SK-N-SH (cell line): ENCODE results near the gene TIMELESS. TPM values are rescaled to one million over a fixed set of nuclear protein-coding genes. Genes with fewer than 3 reads are reported as not detected.

ENCODE experiments used
- CTCF ChIA-PET: fragments of 300-600, 350-600 bp; formaldehyde crosslinking; extraction: SDS; loops from one replicate; lab custom pipeline; 2021; lab: Yijun Ruan, JAX
- POLR2A ChIA-PET: fragments of 350-600 bp; sonication (Branson Sonifier 250); formaldehyde crosslinking; extraction: SDS; loops from one replicate; lab custom pipeline; 2020; ENCODE audit warnings: antibody characterized with exemption, inconsistent platforms; lab: Yijun Ruan, JAX
- DNase-seq: peaks from one replicate; pipeline ENCODE4 v3.0.0; 2012
- H2AFZ ChIP-seq: fragments of 200-600 bp; sonication (generic); 2 replicates; pipeline ENCODE4 v1.8.1; 2016; ENCODE audit warnings: antibody characterized with exemption, mild to moderate bottlenecking, low read depth
- H3F3A ChIP-seq: fragments of 200-600 bp; sonication (generic); replicated peaks from 2 replicates; pipeline ENCODE3; 2016; ENCODE audit warnings: antibody characterized with exemption, mild to moderate bottlenecking; ENCODE audit not compliant: insufficient read depth
- H3K27ac ChIP-seq, 2 experiments: fragments of 200-500 bp in 1 of 2; fragments of 200-600 bp in 1 of 2; sonication (Bioruptor generic) in 1 of 2; sonication (generic), shearing (Covaris generic) in 1 of 2; 2 replicates each; pipeline versions ENCODE4 v1.5.1 to v1.6.1; 2014 to 2016; ENCODE audit warnings: low read depth in 2 of 2, inconsistent platforms in 1 of 2, low read length in 1 of 2, mild to moderate bottlenecking in 1 of 2, mixed read lengths in 1 of 2
- H3K27me3 ChIP-seq: fragments of 200-600 bp; sonication (generic), shearing (Covaris generic); 2 replicates; pipeline ENCODE4 v1.6.1; 2016; ENCODE audit warnings: mixed run types; ENCODE audit not compliant: insufficient read depth
- H3K36me3 ChIP-seq, 2 experiments: fragments of 200-500 bp in 1 of 2; fragments of 200-600 bp in 1 of 2; sonication (Bioruptor generic) in 1 of 2; sonication (generic) in 1 of 2; replicated peaks in 1 of 2; 2 replicates each; pipeline versions ENCODE3 to v1.5.1; 2014 to 2016; ENCODE audit warnings: low read length in 1 of 2, mild to moderate bottlenecking in 1 of 2; ENCODE audit not compliant: insufficient read depth in 2 of 2, control insufficient read depth in 1 of 2
- H3K4me1 ChIP-seq, 2 experiments: fragments of 200-500 bp in 1 of 2; fragments of 200-600 bp in 1 of 2; sonication (Bioruptor generic) in 1 of 2; sonication (generic), shearing (Covaris generic) in 1 of 2; 2 replicates each; pipeline versions ENCODE4 v1.5.1 to v1.6.1; 2014 to 2016; ENCODE audit warnings: low read depth in 1 of 2, low read length in 1 of 2, mixed run types in 1 of 2; ENCODE audit not compliant: insufficient read depth in 2 of 2, control insufficient read depth in 1 of 2
- H3K4me2 ChIP-seq: fragments of 200-600 bp; sonication (generic), shearing (Covaris generic); 2 replicates; pipeline ENCODE4 v1.6.1; 2017; ENCODE audit warnings: mixed run types
- H3K4me3 ChIP-seq, 2 experiments: fragments of 200-500 bp in 1 of 2; fragments of 200-600 bp in 1 of 2; sonication (Bioruptor generic) in 1 of 2; sonication (generic), shearing (Covaris generic) in 1 of 2; 2 replicates each; pipeline versions ENCODE4 v1.5.1 to v1.8.1; 2014 to 2016; ENCODE audit warnings: low read depth in 2 of 2, inconsistent platforms in 1 of 2, low read length in 1 of 2, mild to moderate bottlenecking in 1 of 2, mixed read lengths in 1 of 2, moderate library complexity in 1 of 2
- H3K79me2 ChIP-seq: fragments of 200-600 bp; sonication (generic); 2 replicates; pipeline ENCODE4 v1.8.1; 2017; ENCODE audit warnings: mild to moderate bottlenecking; ENCODE audit not compliant: insufficient read depth
- H3K9ac ChIP-seq: fragments of 200-600 bp; sonication (generic); 2 replicates; pipeline ENCODE4 v1.6.1; 2017; ENCODE audit warnings: mixed run types
- H3K9me2 ChIP-seq: fragments of 200-600 bp; sonication (generic); 2 replicates; pipeline ENCODE4 v1.6.1; 2017; ENCODE audit warnings: mixed run types
- H3K9me3 ChIP-seq: fragments of 200-600 bp; sonication (generic); 2 replicates; pipeline ENCODE4 v1.6.1; 2017; ENCODE audit warnings: mixed run types, mild to moderate bottlenecking, moderate library complexity
- H4K20me1 ChIP-seq: fragments of 200-600 bp; sonication (generic); 2 replicates; pipeline ENCODE4 v1.6.1; 2017; ENCODE audit warnings: mild to moderate bottlenecking, mixed run types; ENCODE audit not compliant: insufficient read depth
- FOXJ3 ChIP-seq: sonication (generic); formaldehyde crosslinking; IDR thresholded peaks from 2 replicates; pipeline ENCODE4 v1.5.1; 2020; ENCODE audit warnings: mild to moderate bottlenecking, missing genetic modification reagents
- GATA2 ChIP-seq: sonication (generic); formaldehyde crosslinking; IDR thresholded peaks from 2 replicates; pipeline ENCODE4 v1.5.0; 2020; ENCODE audit warnings: mild to moderate bottlenecking, missing genetic modification reagents
- NFIC ChIP-seq: IDR thresholded peaks from 2 replicates; pipeline ENCODE4 v1.4.0; 2012; ENCODE audit warnings: borderline replicate concordance
- RCOR1 ChIP-seq: fragments of 150-350 bp; IDR thresholded peaks from 2 replicates; pipeline ENCODE4 v1.6.1; 2017; ENCODE audit warnings: antibody characterized with exemption, low read length
- REST ChIP-seq: IDR thresholded peaks from 2 replicates; pipeline ENCODE4 v1.6.1; 2012; ENCODE audit warnings: mild to moderate bottlenecking, low read depth, low read length, moderate library complexity
- RFX5 ChIP-seq: IDR thresholded peaks from 2 replicates; pipeline ENCODE4 v1.6.1; 2012; ENCODE audit warnings: mild to moderate bottlenecking, improper control_type of control experiment, low read length
- RXRA ChIP-seq: IDR thresholded peaks from 2 replicates; pipeline ENCODE4 v1.4.0; 2012; ENCODE audit warnings: low read depth, mild to moderate bottlenecking, borderline replicate concordance
- SIN3A ChIP-seq: IDR thresholded peaks from 2 replicates; pipeline ENCODE4 v1.6.1; 2012; ENCODE audit warnings: low read depth, mild to moderate bottlenecking, low read length, moderate library complexity, borderline replicate concordance
- SMC3 ChIP-seq: IDR thresholded peaks from 2 replicates; pipeline ENCODE4 v1.6.1; 2012; ENCODE audit warnings: low read depth, low read length, improper control_type of control experiment
- TCF12 ChIP-seq: IDR thresholded peaks from 2 replicates; pipeline ENCODE4 v1.4.0; 2012
- TEAD4 ChIP-seq: IDR thresholded peaks from 2 replicates; pipeline ENCODE4 v1.4.0; 2012; ENCODE audit warnings: mild to moderate bottlenecking, borderline replicate concordance; ENCODE audit not compliant: insufficient read depth
- YY1 ChIP-seq: IDR thresholded peaks from 2 replicates; pipeline ENCODE4 v1.4.0; 2012; ENCODE audit warnings: low read depth, mild to moderate bottlenecking
- ZBTB33 ChIP-seq: IDR thresholded peaks from 2 replicates; pipeline ENCODE4 v1.4.0; 2012; ENCODE audit warnings: low read depth, borderline replicate concordance
- WGBS: methylation state at CpG from one replicate; pipeline ENCODE4 v1.1.6; 2017; ENCODE audit warnings: low lambda C conversion rate; 5-methylcytosine and 5-hydroxymethylcytosine counted together
- polyA plus RNA-seq, 3 experiments: library from polyadenylated mRNA; depleted of rRNA; stranded (reverse); fragments of >200 nt; gene quantifications; 2 replicates each; pipeline ENCODE4 v1.2.3, GENCODE V29; 2012
- TF ChIP-seq, protein P1 (sequence below): fragments of 150-350 bp; IDR thresholded peaks from 2 replicates; pipeline ENCODE4 v1.6.1; 2016; ENCODE audit warnings: mild to moderate bottlenecking, low read depth, low read length
- TF ChIP-seq, protein P2 (sequence below): fragments of 200-600 bp; sonication (generic); IDR thresholded peaks from 2 replicates; pipeline ENCODE4 v1.6.1; 2017; ENCODE audit warnings: antibody characterized with exemption, mild to moderate bottlenecking, moderate library complexity
- TF ChIP-seq, protein P3 (sequence below): fragments of 150-350 bp; IDR thresholded peaks from 2 replicates; pipeline ENCODE4 v1.6.1; 2017; ENCODE audit warnings: antibody characterized with exemption, low read length, low read depth, borderline replicate concordance
- TF ChIP-seq, protein P4 (sequence below): IDR thresholded peaks from 2 replicates; pipeline ENCODE4; 2012

TIMELESS gene
- polyA plus RNA-seq, 1 of the 3 experiments (the other 2 are of a cell fraction) = 5.4 TPM

DNA sequence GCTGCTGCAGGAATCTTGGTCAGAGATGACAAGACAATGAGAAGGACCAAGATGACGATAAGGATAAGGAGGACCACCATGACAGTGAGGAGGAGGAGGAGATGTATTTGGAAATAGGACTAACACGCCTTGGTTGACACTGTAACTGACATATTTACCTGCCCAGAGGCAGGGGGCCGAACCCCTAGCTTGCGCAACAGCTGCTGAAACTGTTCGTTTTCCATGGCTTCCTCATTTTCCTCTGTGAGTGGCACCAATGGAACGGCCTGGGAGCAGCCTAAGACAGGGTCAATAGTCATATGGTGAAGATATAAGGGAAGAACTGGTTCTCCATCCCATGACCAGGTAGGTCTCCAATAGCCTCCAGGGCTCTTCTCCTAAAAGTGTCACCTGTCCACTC is 28.8 kb downstream of the TIMELESS start:
- CTCF ChIA-PET = interaction anchor here (0.9 kb wide), 1 partner anchor 44 kb away, joined by 3 read pairs; no protein-coding TSS in a partner anchor
- TF ChIP-seq TEAD4 (no peak), YY1 (no peak), ZBTB33 (no peak), SIN3A (no peak), FOXJ3 (no peak), NFIC (no peak), SMC3 (no peak), RXRA (no peak), RCOR1 (no peak)
- TF ChIP-seq, protein P1, sequence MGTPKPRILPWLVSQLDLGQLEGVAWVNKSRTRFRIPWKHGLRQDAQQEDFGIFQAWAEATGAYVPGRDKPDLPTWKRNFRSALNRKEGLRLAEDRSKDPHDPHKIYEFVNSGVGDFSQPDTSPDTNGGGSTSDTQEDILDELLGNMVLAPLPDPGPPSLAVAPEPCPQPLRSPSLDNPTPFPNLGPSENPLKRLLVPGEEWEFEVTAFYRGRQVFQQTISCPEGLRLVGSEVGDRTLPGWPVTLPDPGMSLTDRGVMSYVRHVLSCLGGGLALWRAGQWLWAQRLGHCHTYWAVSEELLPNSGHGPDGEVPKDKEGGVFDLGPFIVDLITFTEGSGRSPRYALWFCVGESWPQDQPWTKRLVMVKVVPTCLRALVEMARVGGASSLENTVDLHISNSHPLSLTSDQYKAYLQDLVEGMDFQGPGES = no peak
- TF ChIP-seq, protein P2, sequence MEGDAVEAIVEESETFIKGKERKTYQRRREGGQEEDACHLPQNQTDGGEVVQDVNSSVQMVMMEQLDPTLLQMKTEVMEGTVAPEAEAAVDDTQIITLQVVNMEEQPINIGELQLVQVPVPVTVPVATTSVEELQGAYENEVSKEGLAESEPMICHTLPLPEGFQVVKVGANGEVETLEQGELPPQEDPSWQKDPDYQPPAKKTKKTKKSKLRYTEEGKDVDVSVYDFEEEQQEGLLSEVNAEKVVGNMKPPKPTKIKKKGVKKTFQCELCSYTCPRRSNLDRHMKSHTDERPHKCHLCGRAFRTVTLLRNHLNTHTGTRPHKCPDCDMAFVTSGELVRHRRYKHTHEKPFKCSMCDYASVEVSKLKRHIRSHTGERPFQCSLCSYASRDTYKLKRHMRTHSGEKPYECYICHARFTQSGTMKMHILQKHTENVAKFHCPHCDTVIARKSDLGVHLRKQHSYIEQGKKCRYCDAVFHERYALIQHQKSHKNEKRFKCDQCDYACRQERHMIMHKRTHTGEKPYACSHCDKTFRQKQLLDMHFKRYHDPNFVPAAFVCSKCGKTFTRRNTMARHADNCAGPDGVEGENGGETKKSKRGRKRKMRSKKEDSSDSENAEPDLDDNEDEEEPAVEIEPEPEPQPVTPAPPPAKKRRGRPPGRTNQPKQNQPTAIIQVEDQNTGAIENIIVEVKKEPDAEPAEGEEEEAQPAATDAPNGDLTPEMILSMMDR = no peak
- H3K79me2 ChIP-seq = no peaks in the 10 kb centered on the region
- H3K9me3 ChIP-seq = no peaks in the 10 kb centered on the region
- no peaks in the 10 kb centered on the region for H3F3A ChIP-seq
- WGBS = 96% methylated on average over 6 of the region's 6 CpGs
- H3K4me2 ChIP-seq = no peak overlapping the region
- H3K4me1 ChIP-seq = no peaks in the 10 kb centered on the region
- H3K9ac ChIP-seq = no peak overlapping the region
- H3K27ac ChIP-seq = no peak overlapping the region
- no peaks in the 10 kb centered on the region for H3K9me2 ChIP-seq
- H3K36me3 ChIP-seq = peaks cover 5 to 49% of the 10 kb centered on the region in 2 experiments
- H2AFZ ChIP-seq = no peak overlapping the region
- H3K27me3 ChIP-seq = no peaks in the 10 kb centered on the region
- H4K20me1 ChIP-seq = no peaks in the 10 kb centered on the region
- POLR2A ChIA-PET = no interaction called here
- H3K4me3 ChIP-seq = no peak overlapping the region
- no peak for DNase-seq

GRCh38 chr12:56417739-56418138 is 31.5 kb downstream of the TIMELESS start:
- H3K4me2 ChIP-seq = no peak overlapping the region
- no peaks in the 10 kb centered on the region for H4K20me1 ChIP-seq
- H3K4me1 ChIP-seq = no peaks in the 10 kb centered on the region
- H3K36me3 ChIP-seq = peaks cover 5 to 30% of the 10 kb centered on the region in 2 experiments
- H2AFZ ChIP-seq = no peak overlapping the region
- H3K9ac ChIP-seq = no peak overlapping the region
- no peak overlapping the region for H3K4me3 ChIP-seq
- no peaks in the 10 kb centered on the region for H3K27me3 ChIP-seq
- no peaks in the 10 kb centered on the region for H3K79me2 ChIP-seq
- H3K9me2 ChIP-seq = no peaks in the 10 kb centered on the region
- no peaks in the 10 kb centered on the region for H3K9me3 ChIP-seq
- H3F3A ChIP-seq = no peaks in the 10 kb centered on the region
- 96% methylated on average over 11 of the region's 11 CpGs for WGBS
- ChIA-PET CTCF (no interaction called here), POLR2A (interaction anchor here (0.5 kb wide), 1 partner anchor 8 kb away, joined by 3 read pairs; no protein-coding TSS in a partner anchor)
- no peak overlapping the region for H3K27ac ChIP-seq
- DNase-seq = no peak
- TF ChIP-seq RFX5 = no peak
- TF ChIP-seq REST = 0 out of 2 replicates have a peak, but pooled peaks have one; percentile 50
- TF ChIP-seq, protein P3, sequence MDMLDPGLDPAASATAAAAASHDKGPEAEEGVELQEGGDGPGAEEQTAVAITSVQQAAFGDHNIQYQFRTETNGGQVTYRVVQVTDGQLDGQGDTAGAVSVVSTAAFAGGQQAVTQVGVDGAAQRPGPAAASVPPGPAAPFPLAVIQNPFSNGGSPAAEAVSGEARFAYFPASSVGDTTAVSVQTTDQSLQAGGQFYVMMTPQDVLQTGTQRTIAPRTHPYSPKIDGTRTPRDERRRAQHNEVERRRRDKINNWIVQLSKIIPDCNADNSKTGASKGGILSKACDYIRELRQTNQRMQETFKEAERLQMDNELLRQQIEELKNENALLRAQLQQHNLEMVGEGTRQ = no peak
- no peak for TF ChIP-seq YY1
- TF ChIP-seq, protein P4, sequence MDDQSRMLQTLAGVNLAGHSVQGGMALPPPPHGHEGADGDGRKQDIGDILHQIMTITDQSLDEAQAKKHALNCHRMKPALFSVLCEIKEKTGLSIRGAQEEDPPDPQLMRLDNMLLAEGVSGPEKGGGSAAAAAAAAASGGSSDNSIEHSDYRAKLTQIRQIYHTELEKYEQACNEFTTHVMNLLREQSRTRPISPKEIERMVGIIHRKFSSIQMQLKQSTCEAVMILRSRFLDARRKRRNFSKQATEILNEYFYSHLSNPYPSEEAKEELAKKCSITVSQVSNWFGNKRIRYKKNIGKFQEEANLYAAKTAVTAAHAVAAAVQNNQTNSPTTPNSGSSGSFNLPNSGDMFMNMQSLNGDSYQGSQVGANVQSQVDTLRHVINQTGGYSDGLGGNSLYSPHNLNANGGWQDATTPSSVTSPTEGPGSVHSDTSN = no peak
- no peak for TF ChIP-seq TCF12
- no peak for TF ChIP-seq GATA2 (CRISPR knock-in tag)
